Posterior cingulate gyrus (tissue), 11 donors: ENCODE results near the gene CDR2L.
A peak's percentile ranks its signal among the peaks of the same experiment; 100 is the strongest.

Source experiments
- DNase-seq, 10 donors: peaks; one replicate each; pipeline versions ENCODE4 v3.0.0 to v3.0.0-alpha.2; 2020 to 2021; ENCODE audit warnings: mixed read lengths in 3 of 10
- intact Hi-C: fragments of 100-400 bp; cut with DNase I; formaldehyde crosslinking; loops from one replicate; pipeline ENCODE4 v1.15.1; 2023

CDR2L gene

GRCh38 chr17:74978240-74978639 lies 9.2 kb upstream of the CDR2L start:
- no peak for DNase-seq
- intact Hi-C loops: no loop called here

GRCh38 chr17:74979408-74980146 lies 7.9 kb upstream of the CDR2L start:
- no peak for DNase-seq
- intact Hi-C loops: loop anchor here (10.0 kb wide), 1 partner anchor 55 kb away; no protein-coding TSS in a partner anchor

GRCh38 chr17:74981318-74981978 lies 6.0 kb upstream of the CDR2L start:
- intact Hi-C loops: loop anchor here (10.0 kb wide), 1 partner anchor 53 kb away; no protein-coding TSS in a partner anchor
- DNase-seq: peak in 1 of 10 donors; percentile 51

- peak; percentile 84 to 98 (median 88) for DNase-seq
- intact Hi-C loops: loop anchor here (10.0 kb wide), 1 partner anchor 53 kb away; no protein-coding TSS in a partner anchor
Measured at GRCh38 chr17:74981979-74982662, 5.3 kb upstream of the CDR2L start.

DNA sequence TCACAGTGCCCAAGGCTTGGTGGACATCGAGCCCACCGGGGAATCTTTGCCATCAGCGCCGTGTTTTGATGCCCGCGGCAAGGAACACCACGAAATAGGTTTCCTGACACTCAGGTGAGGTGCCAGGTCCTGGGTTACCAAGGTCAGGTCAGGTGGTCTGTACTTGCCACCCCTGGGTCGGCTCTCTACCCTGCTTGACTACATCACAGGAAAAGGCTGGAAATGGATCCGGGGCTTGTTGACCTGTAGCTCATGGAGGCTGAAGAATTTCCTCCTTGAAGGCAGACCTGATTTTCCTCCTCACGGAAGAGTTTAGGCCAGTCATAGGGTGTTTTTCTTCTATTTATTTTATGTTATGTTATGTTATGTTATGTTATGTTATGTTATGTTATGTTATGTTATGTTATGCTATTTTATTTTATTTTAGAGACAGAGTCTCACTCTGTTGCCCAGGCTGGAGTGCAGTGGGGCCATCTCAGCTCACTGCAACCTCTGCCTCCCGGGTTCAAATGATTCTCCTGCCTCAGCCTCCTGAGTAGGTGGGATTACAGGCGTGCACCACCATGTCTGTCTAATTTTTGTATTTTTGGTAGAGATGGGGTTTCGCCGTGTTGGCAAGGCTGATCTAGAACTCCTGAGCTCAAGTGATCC lies 4.6 kb upstream of the CDR2L start:
- intact Hi-C loops: loop anchor here (10.0 kb wide), 1 partner anchor 52 kb away; no protein-coding TSS in a partner anchor
- peak in 2 of 10 donors; percentile 40 to 63 for DNase-seq

DNA sequence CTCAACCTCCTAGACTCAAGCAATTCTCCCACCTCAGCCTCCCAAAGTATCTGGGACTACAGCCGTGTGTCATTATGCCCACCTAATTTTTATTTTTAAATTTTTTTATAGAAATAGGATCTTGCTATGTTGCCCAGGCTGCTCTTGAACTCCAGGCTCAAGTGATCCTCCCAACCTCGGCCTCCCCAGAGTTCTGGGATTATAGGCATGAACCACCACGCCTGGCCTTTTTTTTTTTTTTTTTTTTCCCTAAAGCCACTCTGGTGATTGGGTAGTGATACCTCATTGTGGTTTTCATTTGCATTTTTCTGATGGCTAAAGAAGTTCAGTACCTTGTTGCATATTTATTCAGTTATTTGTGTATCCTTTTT lies 1.2 kb upstream of the CDR2L start:
- no peak for DNase-seq
- intact Hi-C loops: loop anchor here (10.0 kb wide), 1 partner anchor 49 kb away; no protein-coding TSS in a partner anchor

GRCh38 chr17:74987909-74988711 lies 678 bp downstream of the CDR2L start:
- DNase-seq: peak; percentile 64 to 97 (median 76)

DNA sequence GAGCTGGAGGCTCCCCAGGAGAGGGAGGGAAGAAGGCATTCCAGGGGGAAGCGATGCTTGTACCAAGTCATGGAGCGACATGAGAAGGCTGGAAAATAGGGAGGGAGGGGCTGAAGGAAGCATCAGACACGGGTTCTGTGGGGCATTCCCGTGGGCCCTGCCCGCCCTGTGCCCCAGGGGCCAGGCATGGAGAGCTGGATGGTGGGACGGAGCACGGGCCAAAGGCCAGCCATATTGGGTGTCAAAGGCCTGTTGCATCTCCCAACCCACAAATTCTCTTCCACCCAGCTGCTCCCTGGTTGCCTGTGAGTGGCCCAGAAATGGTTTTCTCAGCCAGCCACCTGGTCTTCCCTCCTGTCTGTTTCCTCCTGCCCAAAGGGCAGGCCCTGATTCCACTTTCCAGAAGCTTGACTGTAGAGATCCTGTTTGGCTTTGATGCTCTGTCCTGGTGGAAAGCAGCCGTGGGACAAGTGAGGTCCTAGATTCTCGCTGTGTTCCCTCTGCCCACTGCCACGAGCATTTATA lies 3.2 kb downstream of the CDR2L start:
- DNase-seq: peak in 1 of 10 donors; percentile 46
- intact Hi-C loops: no loop called here

More at GRCh38 chr17:74987909-74988711, 678 bp downstream of the CDR2L start:
- intact Hi-C loops: loop anchor here (1.0 to 10.0 kb wide), 3 partner anchors 23 to 47 kb away; no protein-coding TSS in a partner anchor

DNA sequence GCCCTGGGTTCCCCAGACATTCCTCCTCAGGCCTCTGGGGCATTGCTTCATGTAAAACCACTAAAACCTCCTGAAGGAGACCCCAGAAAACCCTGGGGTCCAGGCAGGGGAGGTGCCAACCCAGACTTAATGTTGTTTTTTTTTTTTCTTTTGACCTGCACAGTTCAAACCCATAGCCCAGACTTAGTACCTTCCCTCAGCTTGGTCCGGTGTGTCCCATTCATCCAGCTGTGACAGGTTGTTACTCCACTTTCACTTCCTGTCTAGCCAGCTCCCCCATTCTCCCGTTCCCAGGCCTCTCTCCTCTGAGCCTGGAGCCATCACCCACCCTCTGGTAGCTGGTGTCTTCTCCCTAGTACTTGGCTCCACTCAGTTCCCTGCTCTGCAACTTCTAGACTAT lies 4.8 kb downstream of the CDR2L start:
- DNase-seq: no peak
- intact Hi-C loops: no loop called here

GRCh38 chr17:74994440-74994839 lies 7.0 kb downstream of the CDR2L start:
- intact Hi-C loops: no loop called here
- DNase-seq: no peak

- intact Hi-C loops: no loop called here
- DNase-seq: no peak
Measured at GRCh38 chr17:74995847-74996246, 8.4 kb downstream of the CDR2L start.

- DNase-seq: no peak
- intact Hi-C loops: no loop called here
Measured at GRCh38 chr17:74998783-74999182, 11.4 kb downstream of the CDR2L start.

DNA sequence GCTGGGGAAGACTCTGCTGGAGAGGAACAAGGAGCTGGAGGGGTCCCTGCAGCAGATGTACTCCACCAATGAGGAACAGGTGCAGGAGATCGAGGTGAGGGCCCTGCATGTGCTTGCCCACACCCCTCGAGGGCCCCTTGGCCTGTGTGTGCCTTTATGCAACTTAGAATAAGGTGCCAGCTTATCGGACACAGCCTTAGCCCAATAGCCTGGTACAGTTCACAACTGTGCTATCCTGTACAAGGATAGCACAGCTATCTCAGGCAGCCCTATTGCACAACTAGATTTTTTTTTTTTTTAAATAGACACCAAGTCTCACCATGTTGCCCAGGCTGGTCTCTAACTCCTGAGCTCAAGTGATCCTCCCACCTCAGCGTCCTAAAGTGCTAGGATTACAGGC lies 12.1 kb downstream of the CDR2L start:
- DNase-seq: peak in 1 of 10 donors; percentile 34
- intact Hi-C loops: no loop called here

GRCh38 chr17:75001915-75002843 lies 14.7 kb downstream of the CDR2L start:
- intact Hi-C loops: no loop called here
- DNase-seq: peak in 1 of 10 donors; percentile 54

DNA sequence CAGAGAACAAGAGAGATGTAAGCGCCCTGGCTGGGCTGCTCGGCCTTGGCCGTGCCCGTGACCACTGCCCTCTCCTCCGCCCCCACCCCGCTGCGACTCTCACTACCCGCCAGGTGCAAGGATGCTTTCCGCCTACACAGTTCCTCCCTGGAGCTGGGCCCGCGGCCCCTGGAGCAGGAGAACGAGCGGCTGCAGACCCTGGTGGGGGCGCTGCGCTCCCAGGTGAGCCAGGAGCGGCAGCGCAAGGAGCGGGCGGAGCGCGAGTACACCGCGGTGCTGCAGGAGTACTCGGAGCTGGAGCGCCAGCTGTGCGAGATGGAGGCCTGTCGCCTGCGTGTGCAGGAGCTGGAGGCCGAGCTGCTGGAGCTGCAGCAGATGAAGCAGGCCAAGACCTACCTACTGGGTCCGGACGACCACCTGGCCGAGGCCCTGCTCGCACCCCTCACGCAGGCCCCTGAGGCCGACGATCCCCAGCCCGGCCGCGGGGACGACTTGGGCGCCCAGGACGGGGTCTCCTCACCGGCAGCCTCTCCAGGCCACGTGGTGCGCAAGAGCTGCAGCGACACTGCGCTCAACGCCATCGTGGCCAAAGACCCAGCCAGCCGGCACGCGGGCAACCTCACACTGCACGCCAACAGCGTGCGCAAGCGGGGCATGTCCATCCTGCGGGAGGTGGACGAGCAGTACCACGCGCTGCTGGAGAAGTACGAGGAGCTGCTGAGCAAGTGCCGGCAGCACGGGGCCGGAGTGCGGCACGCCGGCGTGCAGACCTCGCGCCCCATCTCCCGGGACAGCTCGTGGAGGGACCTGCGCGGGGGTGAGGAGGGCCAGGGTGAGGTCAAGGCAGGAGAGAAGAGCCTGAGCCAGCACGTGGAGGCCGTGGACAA lies 15.9 kb downstream of the CDR2L start:
- intact Hi-C loops: no loop called here
- DNase-seq: peak in 1 of 10 donors; percentile 82

DNA sequence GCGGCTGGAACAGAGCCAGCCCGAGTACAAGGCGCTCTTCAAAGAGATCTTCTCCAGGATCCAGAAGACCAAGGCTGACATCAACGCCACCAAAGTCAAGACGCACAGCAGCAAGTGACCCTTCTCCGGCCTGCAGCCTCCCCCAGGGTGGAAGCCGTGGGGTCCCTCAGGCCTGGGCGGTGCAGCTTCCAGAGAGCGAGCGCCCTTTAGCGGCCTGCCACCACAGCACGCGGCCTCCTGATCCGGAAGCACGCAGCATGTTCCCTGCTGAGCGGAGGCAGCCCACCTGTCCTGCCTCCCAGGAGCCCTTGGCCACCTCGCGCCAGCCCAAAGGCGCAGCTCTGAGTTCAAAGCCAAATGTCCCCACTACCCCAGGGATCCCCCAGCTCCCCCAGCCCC lies 16.5 kb downstream of the CDR2L start:
- DNase-seq: peak in 1 of 10 donors; percentile 80
- intact Hi-C loops: no loop called here

DNA sequence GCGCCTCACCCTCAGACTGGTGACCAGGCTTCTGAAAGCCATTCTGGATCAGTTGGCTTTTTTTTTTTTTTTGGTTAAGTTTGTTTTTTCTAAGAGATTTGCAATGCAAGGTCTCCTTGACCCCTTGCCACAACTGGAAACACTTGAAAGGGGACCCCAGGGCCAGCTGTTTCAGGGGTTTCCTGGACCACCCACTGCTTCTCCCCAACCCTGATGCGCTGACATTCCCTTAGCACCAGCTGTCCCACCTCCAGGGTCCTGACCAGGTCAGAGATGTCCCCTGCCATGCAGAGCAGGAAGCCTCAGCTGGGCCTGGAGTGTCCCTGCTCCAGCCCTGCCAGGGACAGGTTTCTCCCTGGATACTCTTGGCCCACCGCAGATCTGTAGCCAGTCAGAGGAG lies 16.9 kb downstream of the CDR2L start:
- intact Hi-C loops: no loop called here
- DNase-seq: no peak
